NK-92 (cell line): Measurements from ENCODE around the gene PARN.

ENCODE experiments used
- DNase-seq: peaks from one replicate; lab custom pipeline; 2025; ENCODE audit not compliant: unreplicated experiment; lab: John Stamatoyannopoulos, UW

PARN gene

GRCh38 chr16:14529010-14529669 is 100.9 kb downstream of the PARN start:
- DNase-seq: no peak

- DNase-seq: no peak
Measured at GRCh38 chr16:14528306-14528705, 101.8 kb downstream of the PARN start.

- DNase-seq: no peak
Measured at GRCh38 chr16:14527411-14528044, 102.5 kb downstream of the PARN start.

- DNase-seq: no peak
Measured at GRCh38 chr16:14525596-14525995, 104.5 kb downstream of the PARN start.

- DNase-seq: no peak
Measured at GRCh38 chr16:14524979-14525378, 105.1 kb downstream of the PARN start.

- DNase-seq: no peak
Measured at GRCh38 chr16:14523632-14524031, 106.4 kb downstream of the PARN start.

- DNase-seq: no peak
Measured at GRCh38 chr16:14522671-14523070, 107.4 kb downstream of the PARN start.

- no peak for DNase-seq
Measured at GRCh38 chr16:14520753-14521152, 109.3 kb downstream of the PARN start.

GRCh38 chr16:14514967-14515366 is 115.1 kb downstream of the PARN start:
- DNase-seq: no peak

- DNase-seq: no peak
Measured at GRCh38 chr16:14513389-14514107, 116.5 kb downstream of the PARN start.

GRCh38 chr16:14511800-14512135 is 118.3 kb downstream of the PARN start:
- no peak for DNase-seq

- DNase-seq: no peak
Measured at GRCh38 chr16:14510939-14511799, 118.9 kb downstream of the PARN start.

- no peak for DNase-seq
Measured at GRCh38 chr16:14510581-14510938, 119.5 kb downstream of the PARN start.

GRCh38 chr16:14509675-14510132 is 120.4 kb downstream of the PARN start:
- no peak for DNase-seq

GRCh38 chr16:14509055-14509454 is 121.0 kb downstream of the PARN start:
- no peak for DNase-seq

GRCh38 chr16:14505846-14506245 is 124.2 kb downstream of the PARN start:
- no peak for DNase-seq

- no peak for DNase-seq
Measured at GRCh38 chr16:14502932-14503741, 126.9 kb downstream of the PARN start.

- no peak for DNase-seq
Measured at GRCh38 chr16:14502256-14502875, 127.7 kb downstream of the PARN start.

GRCh38 chr16:14501331-14502255 is 128.5 kb downstream of the PARN start:
- DNase-seq: no peak
